K562 (cell line): ENCODE data around the gene PRMT5. TPM values are rescaled to one million over a fixed set of nuclear protein-coding genes. Genes with fewer than 3 reads are reported as not detected.

Source experiments
- CBFA2T2 ChIP-seq: fragments of 450-650 bp; conservative IDR thresholded peaks from 2 replicates; pipeline ENCODE4 v1.6.1; 2017; ENCODE audit warnings: mild to moderate bottlenecking
- CCNT2 ChIP-seq: IDR thresholded peaks from 2 replicates; pipeline ENCODE4 v1.6.1; 2011; ENCODE audit warnings: borderline replicate concordance, low read depth, mild to moderate bottlenecking, moderate library complexity, mixed read lengths, low read length; ENCODE audit not compliant: insufficient read length; ENCODE audit errors: extremely low read depth
- EP400 ChIP-seq: fragments of 450-650 bp; IDR thresholded peaks from 2 replicates; pipeline ENCODE4 v1.6.1; 2017; ENCODE audit warnings: antibody characterized with exemption, mild to moderate bottlenecking, moderate library complexity
- FOXM1 ChIP-seq, 2 experiments: fragments of 450-650 bp in 1 of 2; sonication (generic) in 1 of 2; formaldehyde crosslinking in 1 of 2; IDR thresholded peaks; 2 replicates each; pipeline versions ENCODE4 v1.6.1 to v1.9.0; 2017 to 2022; ENCODE audit warnings: low read depth in 2 of 2, mild to moderate bottlenecking in 2 of 2, missing genetic modification reagents in 1 of 2, moderate library complexity in 1 of 2
- GTF2A2 ChIP-seq: IDR thresholded peaks from 2 replicates; pipeline ENCODE4 v1.6.1; 2016; ENCODE audit warnings: mild to moderate bottlenecking, missing genetic modification characterization, missing compliant biosample characterization
- LCOR ChIP-seq: sonication (generic); formaldehyde crosslinking; IDR thresholded peaks from 2 replicates; pipeline ENCODE4 v1.8.0; 2022; ENCODE audit warnings: mild to moderate bottlenecking, missing genetic modification reagents
- LEF1 ChIP-seq: fragments of 450-650 bp; IDR thresholded peaks from 2 replicates; pipeline ENCODE4 v1.6.1; 2016; ENCODE audit warnings: mild to moderate bottlenecking
- NFRKB ChIP-seq: fragments of 450-650 bp; IDR thresholded peaks from 2 replicates; pipeline ENCODE4 v1.6.1; 2016; ENCODE audit warnings: low read depth
- NR2C1 ChIP-seq, 2 experiments: fragments of 450-650 bp; IDR thresholded peaks; 2 replicates each; pipeline ENCODE4 v1.6.1; 2017; ENCODE audit warnings: mild to moderate bottlenecking in 2 of 2, antibody characterized with exemption in 1 of 2, inconsistent platforms in 1 of 2, missing compliant biosample characterization in 1 of 2, missing genetic modification characterization in 1 of 2
- PHB ChIP-seq: fragments of 250-450 bp; sonication (Bioruptor Pico); IDR thresholded peaks from 2 replicates; pipeline ENCODE4 v1.5.0; 2021
- SETDB1 ChIP-seq: IDR thresholded peaks from one replicate; pipeline ENCODE4 v1.6.1; 2012; ENCODE audit warnings: low read length, control low read depth, inconsistent platforms
- SIN3B ChIP-seq: fragments of 450-650 bp; IDR thresholded peaks from 2 replicates; pipeline ENCODE4 v1.6.1; 2017; ENCODE audit warnings: low read depth, mild to moderate bottlenecking, moderate library complexity
- SMAD2 ChIP-seq: fragments of 150-350 bp; IDR thresholded peaks from 2 replicates; pipeline ENCODE4 v1.6.1; 2014; ENCODE audit warnings: low read depth, mild to moderate bottlenecking, low read length
- SMARCE1 ChIP-seq: fragments of 450-650 bp; IDR thresholded peaks from 2 replicates; pipeline ENCODE4 v1.7.1; 2016; ENCODE audit warnings: mild to moderate bottlenecking
- SUPT5H ChIP-seq: fragments of 450-650 bp; IDR thresholded peaks from 2 replicates; pipeline ENCODE4 v1.6.1; 2016
- TGIF2 ChIP-seq: sonication (generic); formaldehyde crosslinking; IDR thresholded peaks from 2 replicates; pipeline ENCODE4 v1.8.1; 2022; ENCODE audit warnings: mild to moderate bottlenecking, missing genetic modification reagents, moderate library complexity
- ZEB2 ChIP-seq: fragments of 450-650 bp; IDR thresholded peaks from 2 replicates; pipeline ENCODE4 v1.6.1; 2016
- polyA plus RNA-seq, 8 experiments: library from polyadenylated mRNA; depleted of rRNA in 4 of 8; stranded (reverse) in 5 of 8; unstranded in 3 of 8; fragments of >200 nt; fragmentation: Nextera tagmentation in 2 of 8; fragmentation: Illumina TruSeq in 1 of 8; extraction: Ambion mirVana in 2 of 8; extraction: Trizol in 1 of 8; gene quantifications; 2 replicates each; pipeline versions ENCODE4 v1.2.1 to v1.2.3, GENCODE V29; 2011 to 2014; ENCODE audit warnings: inconsistent platforms in 1 of 8, missing spikeins in 1 of 8
- total RNA-seq, 7 experiments: library from RNA; depleted of rRNA in 6 of 7; stranded (reverse); fragments of >200 nt in 6 of 7; fragmentation: Illumina TruSeq in 2 of 7; extraction: Trizol in 2 of 7; gene quantifications; 2 replicates each; pipeline versions ENCODE4 v1.2.1 to v1.2.3, GENCODE V29; 2011 to 2021; ENCODE audit warnings: low replicate concordance in 1 of 7
- TF ChIP-seq, protein P1 (sequence below): fragments of 450-650 bp; IDR thresholded peaks from 2 replicates; pipeline ENCODE4 v1.6.1; 2016; ENCODE audit warnings: low read depth
- TF ChIP-seq, protein P2 (sequence below): fragments of 250-450 bp; sonication (Bioruptor Pico); IDR thresholded peaks from 2 replicates; pipeline ENCODE4 v1.6.1; 2021; ENCODE audit warnings: mild to moderate bottlenecking

PRMT5 gene
- total and polyA plus RNA-seq, 9 of the 15 experiments (the other 6 are each of a cell fraction or from before 2014, with no cell fraction given), result 114 to 552 (median 222) TPM

DNA sequence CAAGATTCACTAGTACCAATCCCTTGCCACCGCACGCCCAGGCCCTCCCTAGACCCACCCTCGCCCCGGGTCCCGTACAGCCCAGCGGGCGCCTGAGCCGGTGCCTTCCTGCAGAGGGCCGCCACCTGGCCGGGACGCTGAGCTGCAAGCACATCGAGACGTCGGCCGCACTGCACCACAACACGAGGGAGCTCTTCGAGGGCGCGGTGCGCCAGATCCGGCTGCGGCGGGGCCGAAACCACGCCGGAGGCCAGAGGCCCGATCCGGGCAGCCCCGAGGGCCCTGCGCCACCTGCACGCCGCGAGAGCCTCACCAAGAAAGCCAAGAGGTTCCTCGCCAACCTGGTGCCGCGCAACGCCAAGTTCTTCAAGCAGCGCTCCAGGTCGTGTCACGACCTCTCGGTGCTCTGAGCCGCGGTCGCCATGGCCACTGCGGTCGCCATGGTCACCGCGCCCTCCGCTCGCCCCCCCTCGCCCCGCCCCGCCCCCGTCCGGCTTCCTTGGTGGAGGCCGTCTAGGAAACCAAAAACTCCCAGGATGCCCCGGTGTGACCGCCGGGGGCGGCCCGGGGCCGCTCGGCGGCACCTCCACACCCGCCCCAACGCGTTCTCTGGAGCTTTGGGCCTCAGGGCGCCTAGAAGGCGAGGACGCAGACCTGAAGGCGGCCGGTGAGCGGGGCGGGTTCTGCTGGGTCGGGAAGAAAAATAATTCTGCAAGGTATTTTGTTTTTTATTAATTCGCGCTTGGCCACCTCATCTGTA, 42.5 kb downstream of the PRMT5 start (continued):
- no peak for TF ChIP-seq NR2C1 (IDR thresholded peaks at IDR 0.05)
- peak; percentile 38; the same call in 1 of the 2 replicates for TF ChIP-seq NR2C1 (tag; IDR thresholded peaks at IDR 0.05)
- TF ChIP-seq, protein P1, sequence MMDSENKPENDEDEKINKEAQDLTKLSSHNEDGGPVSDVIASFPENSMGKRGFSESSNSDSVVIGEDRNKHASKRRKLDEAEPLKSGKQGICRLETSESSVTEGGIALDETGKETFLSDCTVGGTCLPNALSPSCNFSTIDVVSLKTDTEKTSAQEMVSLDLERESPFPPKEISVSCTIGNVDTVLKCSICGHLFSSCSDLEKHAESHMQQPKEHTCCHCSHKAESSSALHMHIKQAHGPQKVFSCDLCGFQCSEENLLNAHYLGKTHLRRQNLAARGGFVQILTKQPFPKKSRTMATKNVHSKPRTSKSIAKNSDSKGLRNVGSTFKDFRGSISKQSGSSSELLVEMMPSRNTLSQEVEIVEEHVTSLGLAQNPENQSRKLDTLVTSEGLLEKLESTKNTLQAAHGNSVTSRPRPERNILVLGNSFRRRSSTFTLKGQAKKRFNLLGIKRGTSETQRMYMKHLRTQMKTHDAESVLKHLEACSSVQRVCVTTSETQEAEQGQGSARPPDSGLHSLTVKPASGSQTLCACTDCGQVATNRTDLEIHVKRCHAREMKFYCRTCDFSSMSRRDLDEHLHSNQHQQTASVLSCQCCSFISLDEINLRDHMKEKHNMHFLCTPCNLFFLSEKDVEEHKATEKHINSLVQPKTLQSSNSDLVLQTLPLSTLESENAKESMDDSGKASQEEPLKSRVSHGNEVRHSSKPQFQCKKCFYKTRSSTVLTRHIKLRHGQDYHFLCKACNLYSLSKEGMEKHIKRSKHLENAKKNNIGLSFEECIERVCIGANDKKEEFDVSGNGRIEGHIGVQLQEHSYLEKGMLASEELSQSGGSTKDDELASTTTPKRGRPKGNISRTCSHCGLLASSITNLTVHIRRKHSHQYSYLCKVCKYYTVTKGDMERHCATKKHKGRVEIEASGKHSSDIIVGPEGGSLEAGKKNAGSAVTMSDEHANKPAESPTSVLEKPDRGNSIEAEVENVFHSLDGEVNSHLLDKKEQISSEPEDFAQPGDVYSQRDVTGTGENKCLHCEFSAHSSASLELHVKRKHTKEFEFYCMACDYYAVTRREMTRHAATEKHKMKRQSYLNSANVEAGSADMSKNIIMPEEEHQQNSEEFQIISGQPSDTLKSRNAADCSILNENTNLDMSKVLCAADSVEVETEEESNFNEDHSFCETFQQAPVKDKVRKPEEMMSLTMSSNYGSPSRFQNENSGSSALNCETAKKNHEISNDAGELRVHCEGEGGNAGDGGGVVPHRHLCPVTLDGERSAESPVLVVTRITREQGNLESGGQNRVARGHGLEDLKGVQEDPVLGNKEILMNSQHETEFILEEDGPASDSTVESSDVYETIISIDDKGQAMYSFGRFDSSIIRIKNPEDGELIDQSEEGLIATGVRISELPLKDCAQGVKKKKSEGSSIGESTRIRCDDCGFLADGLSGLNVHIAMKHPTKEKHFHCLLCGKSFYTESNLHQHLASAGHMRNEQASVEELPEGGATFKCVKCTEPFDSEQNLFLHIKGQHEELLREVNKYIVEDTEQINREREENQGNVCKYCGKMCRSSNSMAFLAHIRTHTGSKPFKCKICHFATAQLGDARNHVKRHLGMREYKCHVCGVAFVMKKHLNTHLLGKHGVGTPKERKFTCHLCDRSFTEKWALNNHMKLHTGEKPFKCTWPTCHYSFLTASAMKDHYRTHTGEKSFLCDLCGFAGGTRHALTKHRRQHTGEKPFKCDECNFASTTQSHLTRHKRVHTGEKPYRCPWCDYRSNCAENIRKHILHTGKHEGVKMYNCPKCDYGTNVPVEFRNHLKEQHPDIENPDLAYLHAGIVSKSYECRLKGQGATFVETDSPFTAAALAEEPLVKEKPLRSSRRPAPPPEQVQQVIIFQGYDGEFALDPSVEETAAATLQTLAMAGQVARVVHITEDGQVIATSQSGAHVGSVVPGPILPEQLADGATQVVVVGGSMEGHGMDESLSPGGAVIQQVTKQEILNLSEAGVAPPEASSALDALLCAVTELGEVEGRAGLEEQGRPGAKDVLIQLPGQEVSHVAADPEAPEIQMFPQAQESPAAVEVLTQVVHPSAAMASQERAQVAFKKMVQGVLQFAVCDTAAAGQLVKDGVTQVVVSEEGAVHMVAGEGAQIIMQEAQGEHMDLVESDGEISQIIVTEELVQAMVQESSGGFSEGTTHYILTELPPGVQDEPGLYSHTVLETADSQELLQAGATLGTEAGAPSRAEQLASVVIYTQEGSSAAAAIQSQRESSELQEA, result no peak
- no peak for TF ChIP-seq LEF1
- no peak for TF ChIP-seq SMAD2
- TF ChIP-seq FOXM1 (IDR thresholded peaks at IDR 0.05; ENCODE audit: low read depth), result no peak
- peak; percentile 51; the same call in 1 of the 2 replicates for TF ChIP-seq FOXM1 (CRISPR knock-in tag; IDR thresholded peaks at IDR 0.05; ENCODE audit: low read depth)
- no peak for TF ChIP-seq SETDB1
- TF ChIP-seq SUPT5H, result peak; percentile 79
- TF ChIP-seq GTF2A2 (tag), result no peak
- TF ChIP-seq SIN3B, result no peak
- TF ChIP-seq, protein P2, sequence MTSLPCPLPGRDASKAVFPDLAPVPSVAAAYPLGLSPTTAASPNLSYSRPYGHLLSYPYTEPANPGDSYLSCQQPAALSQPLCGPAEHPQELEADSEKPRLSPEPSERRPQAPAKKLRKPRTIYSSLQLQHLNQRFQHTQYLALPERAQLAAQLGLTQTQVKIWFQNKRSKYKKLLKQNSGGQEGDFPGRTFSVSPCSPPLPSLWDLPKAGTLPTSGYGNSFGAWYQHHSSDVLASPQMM (CRISPR knock-in tag), result no peak
- TF ChIP-seq EP400, result peak; percentile 64; the same call in 1 of the 2 replicates
- no peak for TF ChIP-seq TGIF2 (CRISPR knock-in tag)
- no peak for TF ChIP-seq ZEB2
- peak; percentile 62; the same call in 1 of the 2 replicates for TF ChIP-seq LCOR
- 0 out of 2 replicates have a peak, but pooled peaks have one; percentile 52 for TF ChIP-seq NFRKB
- TF ChIP-seq CCNT2, result peak; percentile 64
- no peak for TF ChIP-seq CBFA2T2
- TF ChIP-seq PHB (CRISPR knock-in tag), result no peak
- TF ChIP-seq SMARCE1, result no peak
